HG03103 (cell line): ENCODE data around the gene KIR2DL3.
"Not testable (repeated sequence)": the region's sequence is repeated elsewhere in the genome, so short reads cannot be mapped to it uniquely, and the experiment has no call there.

Source experiments
- ATAC-seq: cut with Tn5 transposase; IDR thresholded peaks from one replicate; pipeline ENCODE4 v1.9.1; 2021; ENCODE audit warnings: low read depth; ENCODE audit not compliant: unreplicated experiment

The KIR2DL3 gene

DNA sequence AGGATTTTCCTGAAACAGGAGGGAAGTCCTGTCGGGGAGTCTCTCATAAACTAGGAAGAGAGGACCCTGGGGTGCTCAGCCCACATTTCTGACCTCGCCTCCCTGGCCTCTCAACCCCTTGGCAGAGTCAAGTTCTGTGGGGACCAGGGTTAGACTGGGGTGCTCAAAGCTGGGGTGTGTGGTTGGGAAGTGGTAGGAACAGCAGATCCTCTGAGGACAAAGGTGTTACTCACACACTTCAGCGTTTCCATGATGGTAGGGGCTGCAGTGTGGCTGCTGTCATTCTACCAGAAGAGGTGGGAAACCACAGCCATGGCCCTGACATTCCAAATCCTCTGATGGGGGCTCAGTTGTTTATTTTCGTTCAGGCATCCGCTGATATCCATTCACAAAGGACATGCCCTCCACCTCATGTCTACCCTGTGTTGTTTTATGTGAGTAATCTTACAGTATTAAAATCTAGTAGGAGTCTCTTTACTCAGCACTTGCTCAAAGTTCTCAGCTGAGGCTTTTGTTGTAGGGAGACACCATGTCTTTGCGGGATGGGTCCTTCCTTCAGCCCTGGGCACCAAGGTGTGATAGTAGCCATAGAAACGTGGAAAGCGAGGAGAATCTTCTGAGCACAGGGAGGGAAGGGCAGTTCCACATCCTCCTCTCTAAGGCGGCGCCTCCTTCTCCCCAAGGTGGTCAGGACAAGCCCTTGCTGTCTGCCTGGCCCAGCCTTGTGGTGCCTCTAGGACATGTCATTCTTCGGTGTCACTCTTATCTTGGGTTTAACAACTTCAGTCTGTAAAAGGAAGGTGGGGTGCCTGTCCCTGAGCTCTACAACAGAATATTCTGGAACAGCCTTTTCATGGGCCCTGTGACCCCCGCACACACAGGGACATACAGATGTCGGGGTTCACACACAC, 1.5 kb downstream of the KIR2DL3 start:
- no peak for ATAC-seq

DNA sequence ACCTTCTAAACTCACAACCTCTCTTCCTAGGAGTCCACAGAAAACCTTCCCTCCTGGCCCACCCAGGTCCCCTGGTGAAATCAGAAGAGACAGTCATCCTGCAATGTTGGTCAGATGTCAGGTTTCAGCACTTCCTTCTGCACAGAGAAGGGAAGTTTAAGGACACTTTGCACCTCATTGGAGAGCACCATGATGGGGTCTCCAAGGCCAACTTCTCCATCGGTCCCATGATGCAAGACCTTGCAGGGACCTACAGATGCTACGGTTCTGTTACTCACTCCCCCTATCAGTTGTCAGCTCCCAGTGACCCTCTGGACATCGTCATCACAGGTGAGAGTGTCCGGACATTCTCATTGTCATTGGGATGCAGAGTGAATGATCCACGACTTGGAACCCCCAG, 3.6 kb downstream of the KIR2DL3 start:
- not testable (repeated sequence) for ATAC-seq

DNA sequence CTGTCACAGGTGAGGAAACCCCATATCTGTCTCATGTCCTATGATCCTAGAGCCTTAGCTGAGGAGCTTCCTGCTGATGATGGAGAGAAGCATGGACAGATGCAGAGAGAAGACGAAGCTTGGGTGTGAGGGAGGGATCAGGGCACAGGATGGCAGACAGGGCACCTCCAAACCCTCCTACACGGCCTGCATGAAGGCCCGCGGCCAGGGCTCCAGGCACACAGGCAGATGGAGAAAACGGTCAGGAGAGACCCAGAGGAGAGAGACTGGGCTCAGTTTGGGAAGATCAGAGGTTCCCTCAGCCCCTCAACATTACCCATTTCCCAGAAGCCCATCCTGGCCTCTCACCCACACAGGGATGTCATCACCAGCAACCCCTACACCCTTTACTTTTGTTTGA, 5.8 kb downstream of the KIR2DL3 start:
- ATAC-seq = not testable (repeated sequence)

DNA sequence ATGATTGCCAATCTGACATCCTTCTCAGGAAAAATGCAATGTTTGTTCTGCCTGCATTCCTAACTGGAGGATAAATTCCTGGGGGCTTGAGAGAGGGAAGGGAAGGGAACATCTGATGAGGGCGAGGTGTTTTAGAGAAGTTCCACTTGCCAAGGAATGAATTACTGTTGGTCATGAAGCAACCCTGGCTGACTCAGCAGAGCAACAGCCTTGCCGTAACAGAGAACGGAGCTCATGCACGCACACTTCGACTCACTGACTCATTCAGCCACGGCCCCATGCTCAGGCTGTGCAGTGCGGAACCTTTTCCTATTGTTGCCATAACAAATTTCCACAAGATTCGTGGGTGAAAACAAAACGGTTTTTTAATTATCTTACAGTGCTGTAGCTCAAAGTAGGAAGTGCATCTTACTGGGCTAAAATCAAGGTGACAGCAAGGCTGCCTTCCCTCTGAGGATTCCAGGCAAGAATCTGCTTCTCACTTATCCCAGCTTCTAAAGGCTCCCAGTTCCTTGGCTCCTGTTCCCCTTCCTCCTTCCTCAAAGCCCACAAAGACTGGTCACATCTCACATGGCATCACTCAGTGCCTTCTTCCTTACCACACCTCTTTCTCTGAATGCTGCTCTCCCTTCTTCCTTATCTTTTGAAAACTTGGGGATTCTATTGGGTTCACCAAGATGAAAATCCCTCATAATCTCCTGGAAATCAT, 9.5 kb downstream of the KIR2DL3 start:
- not testable (repeated sequence) for ATAC-seq

DNA sequence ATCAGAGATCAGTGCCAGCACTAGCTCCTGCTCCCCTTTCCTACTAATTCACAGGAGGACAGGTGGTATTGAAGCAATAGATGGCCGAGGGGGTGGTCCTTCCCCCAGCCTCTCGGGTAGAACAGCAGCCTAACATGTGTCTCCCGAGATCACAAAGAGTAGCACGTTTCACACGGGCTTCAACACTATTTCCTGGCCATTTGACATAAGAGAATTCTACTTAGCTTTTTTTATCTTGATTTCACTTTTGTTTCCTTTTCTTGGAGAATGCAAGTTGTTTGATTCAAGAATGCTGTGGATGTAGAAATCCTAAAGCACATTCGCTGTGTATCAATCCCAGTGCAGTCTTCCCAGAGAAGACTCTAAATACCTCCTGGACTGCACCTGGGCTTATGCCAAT, 12.0 kb downstream of the KIR2DL3 start:
- ATAC-seq = not testable (repeated sequence)

DNA sequence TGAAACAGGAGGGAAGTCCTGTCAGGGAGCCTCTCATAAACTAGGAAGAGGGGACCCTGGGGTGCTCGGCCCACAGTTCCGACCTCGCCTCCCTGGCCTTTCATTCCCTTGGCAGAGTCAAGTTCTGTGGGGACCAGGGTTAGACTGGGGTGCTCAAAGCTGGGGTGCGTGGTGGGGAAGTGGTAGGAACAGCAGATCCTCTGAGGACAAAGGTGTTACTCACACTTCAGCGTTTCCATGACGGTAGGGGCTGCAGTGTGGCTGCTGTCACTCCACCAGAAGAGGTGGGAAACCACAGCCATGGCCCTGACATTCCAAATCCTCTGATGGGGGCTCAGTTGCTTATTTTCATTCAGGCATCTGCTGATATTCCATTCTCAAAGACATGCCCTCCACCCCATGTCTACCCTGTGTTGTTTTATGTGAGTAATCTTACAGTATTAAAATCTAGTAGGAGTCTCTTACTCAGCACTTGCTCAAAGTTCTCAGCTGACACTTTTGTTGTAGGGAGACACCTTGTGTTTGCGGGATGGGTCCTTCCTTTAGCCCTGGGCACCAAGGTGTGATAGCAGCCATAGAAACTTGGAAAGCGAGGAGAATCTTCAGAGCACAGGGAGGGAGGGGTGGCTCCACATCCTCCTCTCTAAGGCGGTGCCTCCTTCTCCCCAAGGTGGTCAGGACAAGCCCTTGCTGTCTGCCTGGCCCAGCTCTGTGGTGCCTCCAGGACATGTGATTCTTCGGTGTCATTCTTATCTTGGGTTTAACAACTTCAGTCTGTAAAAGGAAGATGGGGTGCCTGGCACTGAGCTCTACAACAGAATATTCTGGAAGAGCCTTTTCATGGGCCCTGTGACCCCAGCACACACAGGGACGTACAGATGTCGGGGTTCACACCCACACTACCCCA, 18.1 kb downstream of the KIR2DL3 start:
- ATAC-seq = not testable (repeated sequence)

DNA sequence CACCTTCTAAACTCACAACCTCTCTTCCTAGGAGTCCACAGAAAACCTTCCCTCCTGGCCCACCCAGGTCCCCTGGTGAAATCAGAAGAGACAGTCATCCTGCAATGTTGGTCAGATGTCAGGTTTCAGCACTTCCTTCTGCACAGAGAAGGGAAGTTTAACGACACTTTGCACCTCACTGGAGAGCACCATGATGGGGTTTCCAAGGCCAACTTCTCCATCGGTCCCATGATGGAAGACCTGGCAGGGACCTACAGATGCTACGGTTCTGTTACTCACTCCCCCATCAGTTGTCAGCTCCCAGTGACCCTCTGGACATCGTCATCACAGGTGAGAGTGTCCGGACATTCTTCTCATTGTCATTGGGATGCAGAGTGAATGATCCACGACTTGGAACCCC, 20.3 kb downstream of the KIR2DL3 start:
- not testable (repeated sequence) for ATAC-seq

DNA sequence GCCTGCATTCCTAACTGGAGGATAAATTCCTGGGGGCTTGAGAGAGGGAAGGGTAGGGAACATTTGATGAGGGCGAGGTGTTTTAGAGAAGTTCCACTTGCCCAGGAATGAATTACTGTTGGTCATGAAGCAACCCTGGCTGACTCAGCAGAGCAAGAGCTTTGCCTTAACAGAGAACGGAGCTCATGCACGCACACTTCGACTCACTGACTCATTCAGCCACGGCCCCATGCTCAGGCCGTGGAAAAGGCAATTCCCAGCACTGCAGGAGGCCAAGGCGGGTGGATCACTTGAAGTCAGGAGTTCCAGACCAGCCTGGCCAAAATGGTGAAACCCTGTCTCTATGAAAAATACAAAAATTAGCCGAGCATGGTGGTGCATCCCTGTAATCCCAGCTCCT, 25.9 kb downstream of the KIR2DL3 start:
- ATAC-seq = not testable (repeated sequence)

DNA sequence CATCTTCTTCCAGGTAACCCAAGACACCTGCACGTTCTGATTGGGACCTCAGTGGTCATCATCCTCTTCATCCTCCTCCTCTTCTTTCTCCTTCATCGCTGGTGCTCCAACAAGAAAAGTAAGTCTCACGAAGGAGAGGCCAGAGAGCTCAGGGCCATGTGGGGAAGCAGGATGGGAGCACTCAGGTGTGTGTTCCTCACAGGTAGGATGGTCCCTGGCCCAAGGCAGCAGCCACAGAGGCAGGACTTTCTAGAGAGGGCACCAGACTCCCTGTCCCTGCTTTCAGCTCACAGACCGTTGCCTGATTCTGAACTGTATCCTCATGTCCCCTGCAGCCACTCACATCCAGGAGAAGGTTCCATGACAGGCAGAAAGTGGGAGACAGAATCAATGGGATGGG, 28.2 kb downstream of the KIR2DL3 start:
- ATAC-seq = not testable (repeated sequence)

DNA sequence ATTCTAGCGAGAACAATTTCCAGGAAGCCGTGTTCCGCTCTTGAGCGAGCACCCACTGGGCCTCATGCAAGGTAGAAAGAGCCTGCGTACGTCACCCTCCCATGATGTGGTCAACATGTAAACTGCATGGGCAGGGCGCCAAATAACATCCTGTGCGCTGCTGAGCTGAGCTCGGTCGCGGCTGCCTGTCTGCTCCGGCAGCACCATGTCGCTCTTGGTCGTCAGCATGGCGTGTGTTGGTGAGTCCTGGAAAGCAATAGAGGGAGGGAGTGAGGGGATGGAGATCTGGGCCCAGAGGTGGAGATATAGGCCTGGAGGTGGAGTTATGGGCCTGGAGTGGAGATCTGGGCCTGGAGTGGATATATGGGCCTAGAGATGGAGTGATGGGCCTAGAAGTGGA, 31.3 kb downstream of the KIR2DL3 start, which contains the start of gene KIR2DL1:
TSS of gene KIR2DL1 (plus strand) at position 148 of the 400 bp plus-strand sequence. CDS start at position 206, 58 bp downstream.
- ATAC-seq = not testable (repeated sequence)

DNA sequence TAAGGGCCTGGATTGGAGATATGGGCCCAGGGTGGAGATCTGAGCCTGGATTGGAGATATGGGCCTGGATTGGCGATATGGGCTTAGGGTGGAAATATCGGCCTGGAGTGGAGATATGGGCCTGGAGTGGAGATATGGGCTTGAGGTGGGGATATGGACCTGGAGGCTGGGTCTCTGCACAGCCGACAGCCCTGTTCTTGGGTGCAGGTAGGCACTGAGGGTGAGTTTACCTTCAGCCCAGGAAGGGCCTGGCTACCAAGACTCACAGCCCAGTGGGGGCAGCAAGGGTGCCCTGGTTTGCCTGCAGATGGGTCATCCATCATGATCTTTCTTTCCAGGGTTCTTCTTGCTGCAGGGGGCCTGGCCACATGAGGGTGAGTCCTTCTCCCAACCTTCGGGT, 32.2 kb downstream of the KIR2DL3 start:
- not testable (repeated sequence) for ATAC-seq

DNA sequence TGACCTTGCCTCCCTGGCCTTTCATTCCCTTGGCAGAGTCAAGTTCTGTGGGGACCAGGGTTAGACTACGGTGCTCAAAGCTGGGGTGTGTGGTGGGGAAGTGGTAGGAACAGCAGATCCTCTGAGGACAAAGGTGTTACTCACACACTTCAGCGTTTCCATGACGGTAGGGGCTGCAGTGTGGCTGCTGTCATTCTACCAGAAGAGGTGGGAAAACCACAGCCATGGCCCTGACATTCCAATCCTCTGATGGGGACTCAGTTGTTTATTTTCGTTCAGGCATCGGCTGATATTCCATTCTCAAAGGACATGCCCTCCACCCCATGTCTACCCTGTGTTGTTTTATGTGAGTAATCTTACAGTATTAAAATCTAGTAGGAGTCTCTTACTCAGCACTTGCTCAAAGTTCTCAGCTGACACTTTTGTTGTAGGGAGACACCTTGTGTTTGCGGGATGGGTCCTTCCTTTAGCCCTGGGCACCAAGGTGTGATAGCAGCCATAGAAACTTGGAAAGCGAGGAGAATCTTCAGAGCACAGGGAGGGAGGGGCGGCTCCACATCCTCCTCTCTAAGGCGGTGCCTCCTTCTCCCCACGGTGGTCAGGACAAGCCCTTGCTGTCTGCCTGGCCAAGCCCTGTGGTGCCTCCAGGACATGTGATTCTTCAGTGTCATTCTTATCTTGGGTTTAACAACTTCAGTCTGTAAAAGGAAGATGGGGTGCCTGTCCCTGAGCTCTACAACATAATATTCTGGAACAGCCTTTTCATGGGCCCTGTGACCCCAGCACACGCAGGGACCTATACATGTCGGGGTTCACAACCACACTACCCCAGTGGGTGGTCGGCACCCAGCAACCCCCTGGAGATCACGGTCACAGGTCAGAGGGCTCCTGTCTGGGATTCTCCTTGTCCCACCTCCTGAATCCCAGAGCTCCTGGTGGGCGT, 33.0 kb downstream of the KIR2DL3 start:
- ATAC-seq = not testable (repeated sequence)

DNA sequence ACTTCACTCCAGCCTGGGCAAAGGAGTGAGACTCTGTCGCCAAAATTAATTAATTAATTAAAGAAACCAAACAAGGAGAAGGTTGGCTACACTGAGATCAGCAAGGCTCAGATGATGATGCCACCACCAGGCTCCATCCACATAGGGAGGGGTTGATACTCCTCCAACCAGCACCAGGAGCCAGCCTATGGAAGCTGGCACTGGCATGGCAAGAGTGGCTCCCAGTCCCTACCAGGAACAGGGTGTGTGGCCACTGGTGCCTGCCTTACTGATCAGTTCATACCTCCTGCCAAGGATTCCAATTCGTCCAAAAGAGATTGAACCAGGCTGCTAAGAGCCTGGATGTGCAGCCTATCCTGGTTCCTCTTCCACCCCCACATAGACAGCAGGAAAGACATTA, 34.4 kb downstream of the KIR2DL3 start:
- not testable (repeated sequence) for ATAC-seq

DNA sequence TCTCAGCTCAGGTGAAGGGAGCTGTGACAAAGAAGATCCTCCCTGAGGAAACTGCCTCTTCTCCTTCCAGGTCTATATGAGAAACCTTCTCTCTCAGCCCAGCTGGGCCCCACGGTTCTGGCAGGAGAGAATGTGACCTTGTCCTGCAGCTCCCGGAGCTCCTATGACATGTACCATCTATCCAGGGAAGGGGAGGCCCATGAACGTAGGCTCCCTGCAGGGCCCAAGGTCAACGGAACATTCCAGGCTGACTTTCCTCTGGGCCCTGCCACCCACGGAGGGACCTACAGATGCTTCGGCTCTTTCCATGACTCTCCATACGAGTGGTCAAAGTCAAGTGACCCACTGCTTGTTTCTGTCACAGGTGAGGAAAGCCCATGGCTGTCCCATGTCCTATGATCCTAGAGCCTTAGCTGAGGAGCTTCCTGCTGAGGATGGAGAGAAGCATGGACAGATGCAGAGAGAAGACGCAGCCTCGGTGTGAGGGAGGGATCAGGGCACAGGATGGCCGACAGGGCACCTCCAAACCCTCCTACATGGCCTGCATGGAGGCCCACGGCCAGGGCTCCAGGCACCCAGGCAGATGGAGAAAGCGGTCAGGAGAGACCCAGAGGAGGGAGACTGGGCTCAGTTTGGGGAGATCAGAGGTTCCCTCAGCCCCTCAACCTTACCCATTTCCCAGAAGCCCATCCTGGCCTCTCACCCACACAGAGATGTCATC, 36.9 kb downstream of the KIR2DL3 start:
- not testable (repeated sequence) for ATAC-seq

DNA sequence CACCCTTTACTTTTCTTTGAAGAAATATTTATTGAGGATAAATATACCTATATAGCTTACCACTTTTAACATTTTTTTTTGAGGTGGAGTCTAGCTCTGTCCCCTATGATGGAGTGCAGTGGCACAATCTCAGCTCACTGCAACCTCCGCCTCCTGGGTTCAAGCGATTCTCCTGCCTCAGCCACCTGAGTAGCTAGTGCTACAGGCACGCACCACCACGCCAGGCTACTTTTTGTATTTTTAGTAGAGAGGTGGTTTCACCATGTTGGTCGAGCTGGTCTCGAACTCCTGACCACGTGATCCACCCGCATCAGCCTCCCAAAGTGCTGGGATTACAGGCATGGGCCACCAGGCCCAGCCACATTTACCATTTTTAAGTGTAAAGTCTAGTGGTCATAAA, 37.5 kb downstream of the KIR2DL3 start:
- not testable (repeated sequence) for ATAC-seq

DNA sequence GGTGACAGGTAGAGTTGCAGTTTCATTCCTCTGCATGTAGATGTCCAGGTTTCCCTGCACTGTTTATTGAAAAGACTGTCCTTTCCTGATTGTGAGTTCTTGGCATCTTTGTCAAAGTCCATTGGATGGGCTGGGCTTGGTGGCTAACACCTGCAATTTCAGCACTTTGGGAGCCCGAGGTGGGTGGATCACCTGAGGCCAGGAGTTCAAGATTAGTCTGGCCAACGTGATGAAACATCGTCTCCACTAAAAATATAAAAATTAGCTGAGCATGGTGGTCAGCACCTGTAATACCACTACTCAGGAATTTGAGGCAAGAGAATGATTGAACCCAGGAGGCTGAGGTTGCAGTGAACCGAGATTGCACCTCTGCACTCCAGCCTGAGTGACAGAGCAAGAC, 39.5 kb downstream of the KIR2DL3 start:
- ATAC-seq = not testable (repeated sequence)

DNA sequence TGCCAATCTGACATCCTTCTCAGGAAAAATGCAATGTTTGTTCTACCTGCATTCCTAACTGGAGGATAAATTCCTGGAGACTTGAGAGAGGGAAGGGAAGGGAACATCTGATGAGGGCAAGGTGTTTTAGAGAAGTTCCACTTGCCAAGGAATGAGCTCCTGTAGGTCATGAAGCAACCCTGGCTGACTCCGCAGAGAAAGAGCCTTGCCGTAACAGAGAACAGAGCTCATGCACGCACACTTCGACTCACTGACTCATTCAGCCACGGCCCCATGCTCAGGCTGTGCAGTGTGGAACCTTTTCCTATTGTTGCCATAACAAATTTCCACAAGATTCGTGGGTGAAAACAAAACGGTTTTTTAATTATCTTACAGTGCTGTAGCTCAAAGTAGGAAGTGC, 40.6 kb downstream of the KIR2DL3 start:
- ATAC-seq = not testable (repeated sequence)

DNA sequence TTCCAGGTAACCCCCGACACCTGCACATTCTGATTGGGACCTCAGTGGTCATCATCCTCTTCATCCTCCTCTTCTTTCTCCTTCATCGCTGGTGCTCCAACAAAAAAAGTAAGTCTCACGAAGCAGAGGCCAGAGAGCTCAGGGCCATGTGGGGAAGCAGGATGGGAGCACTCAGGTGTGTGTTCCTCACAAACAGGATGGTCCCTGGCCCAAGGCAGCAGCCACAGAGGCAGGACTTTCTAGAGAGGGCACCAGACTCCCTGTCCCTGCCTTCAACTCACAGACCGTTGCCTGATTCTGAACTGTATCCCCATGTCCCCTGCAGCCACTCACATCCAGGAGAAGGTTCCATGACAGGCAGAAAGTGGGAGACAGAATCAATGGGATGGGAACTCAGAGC, 44.6 kb downstream of the KIR2DL3 start:
- ATAC-seq = not testable (repeated sequence)
